ENCODE results near the gene ITPKA.
"Not testable (repeated sequence)": the region's sequence is repeated elsewhere in the genome, so short reads cannot be mapped to it uniquely, and the experiment has no call there.

The ITPKA gene

GRCh38 chr15:41493205-41493901 is at the start of gene ITPKA:
Gene ITPKA (plus strand): TSS chr15:41493874. CDS start chr15:41493928, 54 bp downstream.
- peak; percentile 86 for DNase-seq (ENCODE audit: low spot score)

- no peak for DNase-seq (ENCODE audit: low spot score)
These were observed 48.3 kb upstream of the ITPKA start for GRCh38 chr15:41445399-41445798.

GRCh38 chr15:41462084-41462795 is 31.4 kb upstream of the ITPKA start:
- DNase-seq (ENCODE audit: low spot score): no peak

- DNase-seq (ENCODE audit: low spot score): no peak
These were observed 28.6 kb upstream of the ITPKA start for GRCh38 chr15:41464889-41465580.

- peak; percentile 50 for DNase-seq (ENCODE audit: low spot score)
These were observed 27.8 kb upstream of the ITPKA start for GRCh38 chr15:41465822-41466421.

GRCh38 chr15:41466711-41467110 is 27.0 kb upstream of the ITPKA start:
- no peak for DNase-seq (ENCODE audit: low spot score)

GRCh38 chr15:41469644-41470043 is 24.0 kb upstream of the ITPKA start:
- not testable (repeated sequence) for DNase-seq (ENCODE audit: low spot score)

- no peak for DNase-seq (ENCODE audit: low spot score)
These were observed 20.3 kb upstream of the ITPKA start for GRCh38 chr15:41473418-41473817.

GRCh38 chr15:41474436-41474835 is 19.2 kb upstream of the ITPKA start:
- DNase-seq (ENCODE audit: low spot score): no peak

- DNase-seq (ENCODE audit: low spot score): no peak
These were observed 18.7 kb upstream of the ITPKA start for GRCh38 chr15:41474941-41475340.

- no peak for DNase-seq (ENCODE audit: low spot score)
These were observed 17.1 kb upstream of the ITPKA start for GRCh38 chr15:41476416-41477048.

GRCh38 chr15:41480396-41481140 is 13.1 kb upstream of the ITPKA start:
- no peak for DNase-seq (ENCODE audit: low spot score)

- no peak for DNase-seq (ENCODE audit: low spot score)
These were observed 11.4 kb upstream of the ITPKA start for GRCh38 chr15:41482110-41482877.

- no peak for DNase-seq (ENCODE audit: low spot score)
These were observed 10.6 kb upstream of the ITPKA start for GRCh38 chr15:41483115-41483514.

GRCh38 chr15:41483519-41483918 is 10.2 kb upstream of the ITPKA start:
- DNase-seq (ENCODE audit: low spot score): no peak

GRCh38 chr15:41484937-41485625 is 8.6 kb upstream of the ITPKA start:
- no peak for DNase-seq (ENCODE audit: low spot score)

GRCh38 chr15:41486286-41486685 is 7.4 kb upstream of the ITPKA start:
- DNase-seq (ENCODE audit: low spot score): no peak

- peak; percentile 0 for DNase-seq (ENCODE audit: low spot score)
These were observed 6.3 kb upstream of the ITPKA start for GRCh38 chr15:41487381-41487780.

- DNase-seq (ENCODE audit: low spot score): peak; percentile 1
These were observed 5.9 kb upstream of the ITPKA start for GRCh38 chr15:41487802-41488201.

- no peak for DNase-seq (ENCODE audit: low spot score)
These were observed 4.0 kb upstream of the ITPKA start for GRCh38 chr15:41489641-41490040.
